Measurements from ENCODE around the gene MEF2A.

MEF2A gene

DNA sequence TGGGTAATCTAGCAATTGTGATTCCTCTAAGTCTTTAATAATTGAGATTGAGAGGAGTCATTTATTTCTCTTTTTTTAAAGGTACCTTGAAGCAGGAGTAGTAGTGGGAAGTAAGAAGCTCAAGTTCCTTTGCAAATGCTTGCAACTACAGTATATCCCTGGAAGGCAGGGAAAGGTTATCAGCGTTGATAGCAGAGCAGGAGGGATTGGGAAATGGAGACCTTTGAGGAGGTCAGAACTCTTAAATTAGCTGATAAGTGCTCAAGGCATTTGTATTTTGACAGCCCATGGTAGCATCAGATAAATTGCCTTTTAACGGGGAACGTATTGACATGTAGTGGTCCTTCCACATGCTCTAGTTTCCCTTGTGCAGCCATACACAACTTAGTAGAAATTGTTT, 47.7 kb downstream of the MEF2A start:
- DNase-seq (ENCODE audit: insufficient read length) = no peak
- FAIRE-seq = no peak

GRCh38 chr15:99613887-99614647, 48.3 kb downstream of the MEF2A start:
- DNase-seq (ENCODE audit: insufficient read length) (no peak), FAIRE-seq (no peak)
- TF ChIP-seq POLR2AphosphoS5 (IDR thresholded peaks at IDR 0.05; ENCODE audit: low read depth, low read length) = no peak
- no peak for TF ChIP-seq POLR2A (IDR thresholded peaks at IDR 0.05; ENCODE audit: low read depth, low read length)
- TF ChIP-seq TAF1 (IDR thresholded peaks at IDR 0.05; ENCODE audit: borderline replicate concordance, low read depth, low read length) = no peak

More for the DNA sequence above, 47.7 kb downstream of the MEF2A start:
- TF ChIP-seq TAF1 (IDR thresholded peaks at IDR 0.05; ENCODE audit: borderline replicate concordance, low read depth, low read length) = no peak
- TF ChIP-seq POLR2AphosphoS5 (IDR thresholded peaks at IDR 0.05; ENCODE audit: low read depth, low read length) = no peak
- TF ChIP-seq POLR2A (IDR thresholded peaks at IDR 0.05; ENCODE audit: low read depth, low read length) = no peak

- no peak for FAIRE-seq
- no peak for DNase-seq (ENCODE audit: insufficient read length)
- TF ChIP-seq TAF1 (IDR thresholded peaks at IDR 0.05; ENCODE audit: borderline replicate concordance, low read depth, low read length) = no peak
Observed at GRCh38 chr15:99614749-99615288, 49.0 kb downstream of the MEF2A start.

DNA sequence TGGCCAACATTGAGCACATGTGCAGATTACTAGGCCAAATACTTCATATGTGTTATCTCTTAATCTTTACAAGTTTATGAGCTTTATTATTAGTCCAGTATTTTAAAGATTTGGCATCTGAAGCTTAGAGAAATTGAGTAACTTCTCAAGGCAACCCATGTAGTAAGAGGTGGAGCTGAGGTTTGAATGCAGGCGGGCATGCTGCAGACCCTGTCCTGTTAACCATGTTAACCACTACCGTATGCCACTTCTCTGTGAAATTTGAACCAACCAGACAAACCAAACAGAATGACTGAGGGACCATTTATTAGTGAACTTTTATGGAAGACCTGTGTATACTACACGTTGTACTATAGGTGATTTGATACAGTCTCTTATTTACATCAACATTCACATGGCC, 49.7 kb downstream of the MEF2A start:
- FAIRE-seq (no peak), DNase-seq (ENCODE audit: insufficient read length) (no peak)
- no peak for TF ChIP-seq POLR2A (IDR thresholded peaks at IDR 0.05; ENCODE audit: low read depth, low read length)

DNA sequence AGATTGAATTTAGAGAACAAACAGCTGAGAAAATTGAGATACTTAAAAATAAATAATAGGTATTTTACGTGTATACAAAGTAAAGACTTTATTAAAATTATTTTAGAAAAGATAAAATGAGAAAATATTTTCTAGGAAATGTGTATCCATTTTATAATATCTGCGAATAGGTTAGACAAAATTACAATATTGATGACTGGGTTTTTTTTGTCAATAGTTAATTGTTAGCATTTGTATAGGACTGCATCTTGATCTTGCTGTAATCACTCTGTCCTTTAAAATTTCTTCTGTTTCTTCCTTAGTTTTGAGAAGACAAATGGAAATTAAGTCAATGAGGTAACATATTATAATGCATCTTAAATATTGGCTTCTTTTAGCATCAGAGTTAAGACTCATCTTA, 50.3 kb downstream of the MEF2A start:
- DNase-seq (ENCODE audit: insufficient read length) (no peak), FAIRE-seq (no peak)
- no peak for TF ChIP-seq POLR2AphosphoS5 (IDR thresholded peaks at IDR 0.05; ENCODE audit: low read depth, low read length)
- TF ChIP-seq TAF1 (IDR thresholded peaks at IDR 0.05; ENCODE audit: borderline replicate concordance, low read depth, low read length) = no peak
- no peak for TF ChIP-seq POLR2A (IDR thresholded peaks at IDR 0.05; ENCODE audit: low read depth, low read length)

- DNase-seq (ENCODE audit: insufficient read length) (no peak), FAIRE-seq (no peak)
- TF ChIP-seq POLR2A (IDR thresholded peaks at IDR 0.05; ENCODE audit: low read depth, low read length) (no peak), POLR2AphosphoS5 (IDR thresholded peaks at IDR 0.05; ENCODE audit: low read depth, low read length) (no peak), TAF1 (IDR thresholded peaks at IDR 0.05; ENCODE audit: borderline replicate concordance, low read depth, low read length) (no peak)
Observed at GRCh38 chr15:99616773-99617342, 51.1 kb downstream of the MEF2A start.

GRCh38 chr15:99618941-99619411, 53.2 kb downstream of the MEF2A start:
- DNase-seq (ENCODE audit: insufficient read length) (no peak), FAIRE-seq (peak; percentile 21)
- TF ChIP-seq POLR2A (IDR thresholded peaks at IDR 0.05; ENCODE audit: low read depth, low read length) (no peak), TAF1 (IDR thresholded peaks at IDR 0.05; ENCODE audit: borderline replicate concordance, low read depth, low read length) (no peak)

DNA sequence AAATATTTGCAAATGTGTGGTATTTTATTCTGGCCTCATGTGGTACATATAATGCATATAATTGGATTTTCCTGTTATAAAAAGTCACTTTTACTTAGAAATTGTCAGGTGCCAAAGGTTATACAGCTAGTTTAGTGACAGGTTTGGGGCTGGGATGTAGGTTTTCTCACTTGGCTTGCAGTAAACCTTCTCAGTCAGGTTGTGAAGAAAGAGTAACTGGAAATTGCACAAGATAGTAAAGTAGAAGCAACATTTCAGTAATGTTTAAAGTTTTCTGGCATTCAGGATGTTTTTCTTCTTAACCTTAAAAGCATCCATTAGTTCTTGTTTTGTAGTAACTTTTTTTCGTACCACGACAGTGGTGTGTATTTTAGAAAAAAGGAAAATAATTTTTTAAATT, 53.9 kb downstream of the MEF2A start:
- DNase-seq (ENCODE audit: insufficient read length) (no peak), FAIRE-seq (no peak)
- TF ChIP-seq POLR2A (IDR thresholded peaks at IDR 0.05; ENCODE audit: low read depth, low read length) = no peak
- TF ChIP-seq POLR2AphosphoS5 (IDR thresholded peaks at IDR 0.05; ENCODE audit: low read depth, low read length) = no peak
- no peak for TF ChIP-seq TAF1 (IDR thresholded peaks at IDR 0.05; ENCODE audit: borderline replicate concordance, low read depth, low read length)

GRCh38 chr15:99620178-99620577, 54.4 kb downstream of the MEF2A start:
- FAIRE-seq (peak; percentile 30), DNase-seq (ENCODE audit: insufficient read length) (no peak)
- TF ChIP-seq TAF1 (IDR thresholded peaks at IDR 0.05; ENCODE audit: borderline replicate concordance, low read depth, low read length) = no peak
- no peak for TF ChIP-seq POLR2AphosphoS5 (IDR thresholded peaks at IDR 0.05; ENCODE audit: low read depth, low read length)
- TF ChIP-seq POLR2A (IDR thresholded peaks at IDR 0.05; ENCODE audit: low read depth, low read length) = no peak

- FAIRE-seq = no peak
- no peak for TF ChIP-seq POLR2A (IDR thresholded peaks at IDR 0.05; ENCODE audit: low read depth, low read length)
- TF ChIP-seq POLR2AphosphoS5 (IDR thresholded peaks at IDR 0.05; ENCODE audit: low read depth, low read length) = no peak
- TF ChIP-seq TAF1 (IDR thresholded peaks at IDR 0.05; ENCODE audit: borderline replicate concordance, low read depth, low read length) = no peak
Observed at GRCh38 chr15:99621767-99622166, 56.0 kb downstream of the MEF2A start.

DNA sequence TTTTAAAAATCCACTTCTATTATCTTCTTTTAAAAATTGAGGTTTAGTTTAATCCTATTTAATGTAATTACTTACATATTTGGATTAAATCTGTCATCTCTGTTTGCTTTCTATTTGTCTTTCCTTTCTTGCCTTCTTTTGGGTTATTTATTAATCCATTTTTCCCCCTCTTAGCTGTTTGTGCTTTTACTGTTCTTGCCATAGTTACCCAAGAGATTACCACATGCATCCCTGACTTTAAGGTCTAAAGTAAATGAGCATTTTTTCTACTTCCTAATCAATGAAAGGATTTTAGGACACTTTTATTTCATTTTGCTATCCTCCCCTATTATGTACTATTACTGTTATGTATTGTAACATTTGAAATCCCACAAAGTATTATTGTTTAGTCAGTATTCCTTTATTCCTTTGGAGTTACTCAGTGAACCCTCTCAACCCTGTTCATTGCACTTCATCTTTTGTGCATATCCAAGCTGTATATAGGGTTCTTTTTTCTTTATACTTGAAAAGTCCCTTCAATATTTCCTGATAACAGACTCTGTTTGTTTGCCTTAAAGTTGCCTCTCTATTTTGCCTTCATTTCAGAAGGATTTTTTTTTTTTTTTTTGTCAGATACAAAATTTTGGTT, 62.7 kb downstream of the MEF2A start:
- DNase-seq (ENCODE audit: insufficient read length) (no peak), FAIRE-seq (no peak)
- TF ChIP-seq POLR2A (IDR thresholded peaks at IDR 0.05; ENCODE audit: low read depth, low read length) = no peak
- no peak for TF ChIP-seq POLR2AphosphoS5 (IDR thresholded peaks at IDR 0.05; ENCODE audit: low read depth, low read length)
- TF ChIP-seq TAF1 (IDR thresholded peaks at IDR 0.05; ENCODE audit: borderline replicate concordance, low read depth, low read length) = no peak

More at GRCh38 chr15:99621767-99622166, 56.0 kb downstream of the MEF2A start:
- no peak for DNase-seq (ENCODE audit: insufficient read length)
